ENCODE results near the gene DOCK3. TPM values are rescaled to one million over a fixed set of nuclear protein-coding genes. Genes with fewer than 3 reads are reported as not detected.
A peak's percentile ranks its signal among the peaks of the same experiment; 100 is the strongest.
"Not testable (repeated sequence)": the region's sequence is repeated elsewhere in the genome, so short reads cannot be mapped to it uniquely, and the experiment has no call there.

DOCK3 gene
- total RNA-seq, 1 experiment from 2014 or later: 0.04 TPM

- Histone ChIP-seq H4K20me1 (ENCODE audit: insufficient read depth, low read depth, low read length) (no peaks in the 10 kb centered on the region), H2AFZ (ENCODE audit: low read length) (no peak overlapping the region), H3K27ac (ENCODE audit: low read length) (no peak overlapping the region), H3K36me3 (ENCODE audit: insufficient read depth, low read length) (no peaks in the 10 kb centered on the region), H3K79me2 (ENCODE audit: low read length) (no peaks in the 10 kb centered on the region), H3K4me1 (ENCODE audit: low read length) (no peaks in the 10 kb centered on the region), H3K27me3 (ENCODE audit: low read length) (no peaks in the 10 kb centered on the region), H3K9ac (ENCODE audit: low read length) (no peak overlapping the region), H3K4me2 (ENCODE audit: low read depth, low read length, poor library complexity, severe bottlenecking) (no peak overlapping the region), H3K9me2 (replicated peaks; ENCODE audit: insufficient read depth, low read length) (no peaks in the 10 kb centered on the region), H3K9me3 (ENCODE audit: low read length) (no peaks in the 10 kb centered on the region), H3K4me3 (ENCODE audit: low read length) (no peak overlapping the region)
- peak; percentile 45 for DNase-seq
Observed at GRCh38 chr3:50862221-50862620, 187.5 kb downstream of the DOCK3 start.

- DNase-seq: no peak
- Histone ChIP-seq H3K9me3 (ENCODE audit: low read length) (no peaks in the 10 kb centered on the region), H3K4me2 (ENCODE audit: low read depth, low read length, poor library complexity, severe bottlenecking) (no peak overlapping the region), H3K36me3 (ENCODE audit: insufficient read depth, low read length) (no peaks in the 10 kb centered on the region), H3K4me3 (ENCODE audit: low read length) (no peak overlapping the region), H3K27ac (ENCODE audit: low read length) (no peak overlapping the region), H3K4me1 (ENCODE audit: low read length) (no peaks in the 10 kb centered on the region), H4K20me1 (ENCODE audit: insufficient read depth, low read depth, low read length) (no peaks in the 10 kb centered on the region), H3K9ac (ENCODE audit: low read length) (no peak overlapping the region), H3K79me2 (ENCODE audit: low read length) (no peaks in the 10 kb centered on the region), H2AFZ (ENCODE audit: low read length) (no peak overlapping the region), H3K27me3 (ENCODE audit: low read length) (peaks cover 5% of the 10 kb centered on the region; the same call in 1 of the 2 replicates), H3K9me2 (replicated peaks; ENCODE audit: insufficient read depth, low read length) (no peaks in the 10 kb centered on the region)
Observed at GRCh38 chr3:50873376-50874157, 198.8 kb downstream of the DOCK3 start.

- not testable (repeated sequence) for H3K4me2 ChIP-seq (ENCODE audit: low read depth, low read length, poor library complexity, severe bottlenecking); H3K9me2 ChIP-seq (replicated peaks; ENCODE audit: insufficient read depth, low read length); H3K4me3 ChIP-seq (ENCODE audit: low read length); H4K20me1 ChIP-seq (ENCODE audit: insufficient read depth, low read depth, low read length); H3K9ac ChIP-seq (ENCODE audit: low read length); H3K4me1 ChIP-seq (ENCODE audit: low read length); H3K79me2 ChIP-seq (ENCODE audit: low read length); H3K9me3 ChIP-seq (ENCODE audit: low read length); H2AFZ ChIP-seq (ENCODE audit: low read length); H3K36me3 ChIP-seq (ENCODE audit: insufficient read depth, low read length); H3K27ac ChIP-seq (ENCODE audit: low read length); DNase-seq; H3K27me3 ChIP-seq (ENCODE audit: low read length)
Observed at GRCh38 chr3:50874876-50875275, 200.1 kb downstream of the DOCK3 start.

- no peak for DNase-seq
- H3K4me3 ChIP-seq (ENCODE audit: low read length): no peak overlapping the region
- no peaks in the 10 kb centered on the region for H3K4me1 ChIP-seq (ENCODE audit: low read length)
- no peak overlapping the region for H3K4me2 ChIP-seq (ENCODE audit: low read depth, low read length, poor library complexity, severe bottlenecking)
- H3K9ac ChIP-seq (ENCODE audit: low read length): no peak overlapping the region
- H4K20me1 ChIP-seq (ENCODE audit: insufficient read depth, low read depth, low read length): no peaks in the 10 kb centered on the region
- no peaks in the 10 kb centered on the region for H3K9me2 ChIP-seq (replicated peaks; ENCODE audit: insufficient read depth, low read length)
- no peaks in the 10 kb centered on the region for H3K9me3 ChIP-seq (ENCODE audit: low read length)
- no peaks in the 10 kb centered on the region for H3K79me2 ChIP-seq (ENCODE audit: low read length)
- no peak overlapping the region for H2AFZ ChIP-seq (ENCODE audit: low read length)
- no peaks in the 10 kb centered on the region for H3K36me3 ChIP-seq (ENCODE audit: insufficient read depth, low read length)
- H3K27me3 ChIP-seq (ENCODE audit: low read length): 0 out of 2 replicates have a peak, but pooled peaks cover under 1% of the 10 kb centered on the region
- no peak overlapping the region for H3K27ac ChIP-seq (ENCODE audit: low read length)
Observed at GRCh38 chr3:50876947-50877346, 202.2 kb downstream of the DOCK3 start.

- not testable (repeated sequence) for H2AFZ ChIP-seq (ENCODE audit: low read length); H3K9me2 ChIP-seq (replicated peaks; ENCODE audit: insufficient read depth, low read length); H3K79me2 ChIP-seq (ENCODE audit: low read length); H3K27ac ChIP-seq (ENCODE audit: low read length); H3K9ac ChIP-seq (ENCODE audit: low read length); H3K9me3 ChIP-seq (ENCODE audit: low read length); DNase-seq; H3K27me3 ChIP-seq (ENCODE audit: low read length); H3K36me3 ChIP-seq (ENCODE audit: insufficient read depth, low read length); H3K4me3 ChIP-seq (ENCODE audit: low read length); H4K20me1 ChIP-seq (ENCODE audit: insufficient read depth, low read depth, low read length); H3K4me1 ChIP-seq (ENCODE audit: low read length); H3K4me2 ChIP-seq (ENCODE audit: low read depth, low read length, poor library complexity, severe bottlenecking)
Observed at GRCh38 chr3:50882733-50883132, 208.0 kb downstream of the DOCK3 start.

GRCh38 chr3:50883755-50884154, 209.0 kb downstream of the DOCK3 start:
- no peak overlapping the region for H3K9ac ChIP-seq (ENCODE audit: low read length)
- DNase-seq: no peak
- no peaks in the 10 kb centered on the region for H3K9me3 ChIP-seq (ENCODE audit: low read length)
- H3K36me3 ChIP-seq (ENCODE audit: insufficient read depth, low read length): no peaks in the 10 kb centered on the region
- no peaks in the 10 kb centered on the region for H3K9me2 ChIP-seq (replicated peaks; ENCODE audit: insufficient read depth, low read length)
- H3K79me2 ChIP-seq (ENCODE audit: low read length): no peaks in the 10 kb centered on the region
- no peak overlapping the region for H3K27ac ChIP-seq (ENCODE audit: low read length)
- H2AFZ ChIP-seq (ENCODE audit: low read length): no peak overlapping the region
- H3K4me1 ChIP-seq (ENCODE audit: low read length): no peaks in the 10 kb centered on the region
- H3K27me3 ChIP-seq (ENCODE audit: low read length): no peaks in the 10 kb centered on the region
- H3K4me3 ChIP-seq (ENCODE audit: low read length): no peak overlapping the region
- H4K20me1 ChIP-seq (ENCODE audit: insufficient read depth, low read depth, low read length): no peaks in the 10 kb centered on the region
- H3K4me2 ChIP-seq (ENCODE audit: low read depth, low read length, poor library complexity, severe bottlenecking): no peak overlapping the region

GRCh38 chr3:50885070-50885850, 210.5 kb downstream of the DOCK3 start:
- H3K4me2 ChIP-seq (ENCODE audit: low read depth, low read length, poor library complexity, severe bottlenecking): no peak overlapping the region
- peak; percentile 44 for DNase-seq
- H3K4me1 ChIP-seq (ENCODE audit: low read length): no peaks in the 10 kb centered on the region
- no peak overlapping the region for H3K9ac ChIP-seq (ENCODE audit: low read length)
- no peaks in the 10 kb centered on the region for H4K20me1 ChIP-seq (ENCODE audit: insufficient read depth, low read depth, low read length)
- no peak overlapping the region for H3K27ac ChIP-seq (ENCODE audit: low read length)
- H3K9me2 ChIP-seq (replicated peaks; ENCODE audit: insufficient read depth, low read length): no peaks in the 10 kb centered on the region
- no peaks in the 10 kb centered on the region for H3K36me3 ChIP-seq (ENCODE audit: insufficient read depth, low read length)
- H3K79me2 ChIP-seq (ENCODE audit: low read length): no peaks in the 10 kb centered on the region
- H2AFZ ChIP-seq (ENCODE audit: low read length): no peak overlapping the region
- H3K27me3 ChIP-seq (ENCODE audit: low read length): no peaks in the 10 kb centered on the region
- no peak overlapping the region for H3K4me3 ChIP-seq (ENCODE audit: low read length)
- H3K9me3 ChIP-seq (ENCODE audit: low read length): no peaks in the 10 kb centered on the region

GRCh38 chr3:50890688-50891344, 216.1 kb downstream of the DOCK3 start:
- H3K4me3 ChIP-seq (ENCODE audit: low read length): no peak overlapping the region
- H4K20me1 ChIP-seq (ENCODE audit: insufficient read depth, low read depth, low read length): no peaks in the 10 kb centered on the region
- H3K79me2 ChIP-seq (ENCODE audit: low read length): no peaks in the 10 kb centered on the region
- no peak overlapping the region for H3K4me2 ChIP-seq (ENCODE audit: low read depth, low read length, poor library complexity, severe bottlenecking)
- H3K27me3 ChIP-seq (ENCODE audit: low read length): no peaks in the 10 kb centered on the region
- H3K36me3 ChIP-seq (ENCODE audit: insufficient read depth, low read length): no peaks in the 10 kb centered on the region
- H3K9me3 ChIP-seq (ENCODE audit: low read length): peaks cover 6% of the 10 kb centered on the region; the same call in 1 of the 2 replicates
- H3K27ac ChIP-seq (ENCODE audit: low read length): no peak overlapping the region
- no peak overlapping the region for H3K9ac ChIP-seq (ENCODE audit: low read length)
- no peak for DNase-seq
- H3K9me2 ChIP-seq (replicated peaks; ENCODE audit: insufficient read depth, low read length): no peaks in the 10 kb centered on the region
- no peak overlapping the region for H2AFZ ChIP-seq (ENCODE audit: low read length)
- H3K4me1 ChIP-seq (ENCODE audit: low read length): no peaks in the 10 kb centered on the region
